RPMI8226 (cell line): ENCODE data around the gene ZBTB44.

Experiments
- DNase-seq: peaks from one replicate; pipeline ENCODE4 v3.0.0-alpha.2; 2015

Gene ZBTB44

GRCh38 chr11:130213143-130213978 lies 101.4 kb downstream of the ZBTB44 start:
- peak; percentile 46 for DNase-seq

DNA sequence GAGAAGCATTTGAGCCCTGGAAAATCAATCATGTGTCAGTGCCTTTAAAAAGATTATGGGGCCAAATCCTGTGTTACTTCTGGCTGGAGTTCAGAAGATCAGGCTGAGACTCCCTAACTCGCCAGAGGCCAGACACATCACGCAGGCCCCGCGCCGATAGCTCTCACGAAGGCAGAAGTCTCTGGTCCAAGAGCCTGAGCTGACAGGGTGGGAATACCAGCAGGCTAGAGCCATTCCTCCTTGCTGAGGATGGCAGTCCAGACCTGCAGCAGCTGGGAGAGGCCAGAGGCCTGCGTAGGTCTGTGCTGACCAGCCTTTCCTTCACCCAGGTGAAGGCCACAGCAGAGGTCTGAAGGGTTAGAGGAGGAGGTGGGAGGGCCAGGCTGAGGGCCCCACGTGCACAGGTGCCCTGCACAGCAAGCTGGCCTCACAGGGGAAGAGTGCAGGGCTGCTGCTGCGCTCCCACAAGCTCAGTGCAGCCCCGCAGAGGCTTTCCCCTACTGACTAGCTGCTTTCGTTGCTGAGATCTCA lies 102.2 kb downstream of the ZBTB44 start:
- no peak for DNase-seq

DNA sequence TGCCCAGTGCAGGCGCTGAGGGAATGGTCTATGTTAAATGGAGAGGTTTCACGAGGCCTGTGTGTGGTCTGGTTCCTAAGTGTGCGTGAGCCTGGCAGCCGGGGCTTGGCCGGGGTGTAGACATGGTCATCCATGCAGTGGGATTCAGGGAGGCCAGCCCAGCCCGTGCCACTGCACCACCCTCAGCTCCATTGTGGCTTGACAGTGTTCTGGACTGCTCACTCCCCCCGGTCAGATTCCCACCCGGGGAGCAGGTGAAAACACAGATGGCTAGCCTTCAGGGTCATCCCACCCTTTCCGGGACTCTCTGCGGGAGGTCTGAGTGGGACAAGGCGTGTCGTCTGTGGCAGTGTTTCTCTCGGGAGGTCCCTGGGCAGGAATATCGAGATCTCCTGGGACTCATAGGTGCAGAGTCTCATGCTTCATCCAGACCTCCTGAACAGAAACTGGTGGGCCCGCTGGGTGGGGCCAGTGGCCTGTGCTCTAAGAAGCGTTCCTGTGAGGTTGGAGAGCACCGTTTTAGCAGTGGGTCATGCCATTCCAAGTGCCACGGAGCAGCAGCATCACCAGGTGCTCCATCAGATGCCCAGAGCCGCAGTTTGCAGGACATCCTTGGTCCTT lies 102.8 kb downstream of the ZBTB44 start:
- no peak for DNase-seq

GRCh38 chr11:130211144-130211543 lies 103.6 kb downstream of the ZBTB44 start:
- DNase-seq: no peak

GRCh38 chr11:130209954-130210854 lies 104.5 kb downstream of the ZBTB44 start:
- DNase-seq: no peak

DNA sequence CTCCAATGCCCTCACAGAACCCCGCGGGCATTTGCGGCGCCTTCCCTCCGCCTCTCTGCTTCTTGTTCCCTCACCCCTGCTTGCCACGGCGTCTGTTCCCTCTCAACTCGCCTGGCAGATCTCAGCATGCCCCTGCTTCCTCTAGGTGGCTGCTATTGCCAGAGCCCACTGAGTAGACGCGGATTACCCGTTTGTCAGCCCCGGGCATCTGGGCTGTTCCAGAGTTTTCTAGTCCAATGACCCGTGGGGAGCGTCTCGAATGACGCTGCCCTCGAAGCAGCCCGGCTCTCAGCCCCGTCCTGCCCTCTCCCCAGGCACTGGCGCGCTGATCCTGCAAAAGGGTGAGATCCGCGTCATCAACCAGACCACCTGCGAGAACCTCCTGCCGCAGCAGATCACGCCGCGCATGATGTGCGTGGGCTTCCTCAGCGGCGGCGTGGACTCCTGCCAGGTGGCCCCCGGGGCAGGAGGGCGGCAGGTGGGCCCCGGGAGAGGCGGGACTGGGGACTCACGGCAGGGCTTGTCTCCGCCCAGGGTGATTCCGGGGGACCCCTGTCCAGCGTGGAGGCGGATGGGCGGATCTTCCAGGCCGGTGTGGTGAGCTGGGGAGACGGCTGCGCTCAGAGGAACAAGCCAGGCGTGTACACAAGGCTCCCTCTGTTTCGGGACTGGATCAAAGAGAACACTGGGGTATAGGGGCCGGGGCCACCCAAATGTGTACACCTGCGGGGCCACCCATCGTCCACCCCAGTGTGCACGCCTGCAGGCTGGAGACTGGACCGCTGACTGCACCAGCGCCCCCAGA lies 105.4 kb downstream of the ZBTB44 start:
- no peak for DNase-seq

- no peak for DNase-seq
These were observed 106.2 kb downstream of the ZBTB44 start for GRCh38 chr11:130208241-130209127.

GRCh38 chr11:130206141-130206540 lies 108.6 kb downstream of the ZBTB44 start:
- DNase-seq: no peak

DNA sequence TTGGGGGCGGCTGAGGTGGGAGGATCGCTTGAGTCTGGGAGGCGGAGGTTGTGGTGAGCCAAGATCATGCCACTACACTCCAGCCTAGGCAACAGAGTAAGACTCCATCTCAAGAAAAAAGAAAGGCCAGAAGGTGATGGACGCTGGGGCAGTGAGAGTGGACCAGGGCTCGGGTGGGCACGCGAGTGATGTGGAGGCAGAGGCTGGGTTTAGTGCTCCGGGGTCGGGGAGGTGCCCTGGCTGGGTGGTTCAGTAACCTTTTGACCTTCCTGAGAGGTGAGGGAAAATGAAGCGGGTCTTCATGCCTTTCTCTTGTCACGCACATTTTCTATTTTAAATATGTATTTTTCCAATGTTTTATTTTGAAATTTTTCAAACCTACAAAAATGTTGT lies 110.0 kb downstream of the ZBTB44 start:
- DNase-seq: no peak

DNA sequence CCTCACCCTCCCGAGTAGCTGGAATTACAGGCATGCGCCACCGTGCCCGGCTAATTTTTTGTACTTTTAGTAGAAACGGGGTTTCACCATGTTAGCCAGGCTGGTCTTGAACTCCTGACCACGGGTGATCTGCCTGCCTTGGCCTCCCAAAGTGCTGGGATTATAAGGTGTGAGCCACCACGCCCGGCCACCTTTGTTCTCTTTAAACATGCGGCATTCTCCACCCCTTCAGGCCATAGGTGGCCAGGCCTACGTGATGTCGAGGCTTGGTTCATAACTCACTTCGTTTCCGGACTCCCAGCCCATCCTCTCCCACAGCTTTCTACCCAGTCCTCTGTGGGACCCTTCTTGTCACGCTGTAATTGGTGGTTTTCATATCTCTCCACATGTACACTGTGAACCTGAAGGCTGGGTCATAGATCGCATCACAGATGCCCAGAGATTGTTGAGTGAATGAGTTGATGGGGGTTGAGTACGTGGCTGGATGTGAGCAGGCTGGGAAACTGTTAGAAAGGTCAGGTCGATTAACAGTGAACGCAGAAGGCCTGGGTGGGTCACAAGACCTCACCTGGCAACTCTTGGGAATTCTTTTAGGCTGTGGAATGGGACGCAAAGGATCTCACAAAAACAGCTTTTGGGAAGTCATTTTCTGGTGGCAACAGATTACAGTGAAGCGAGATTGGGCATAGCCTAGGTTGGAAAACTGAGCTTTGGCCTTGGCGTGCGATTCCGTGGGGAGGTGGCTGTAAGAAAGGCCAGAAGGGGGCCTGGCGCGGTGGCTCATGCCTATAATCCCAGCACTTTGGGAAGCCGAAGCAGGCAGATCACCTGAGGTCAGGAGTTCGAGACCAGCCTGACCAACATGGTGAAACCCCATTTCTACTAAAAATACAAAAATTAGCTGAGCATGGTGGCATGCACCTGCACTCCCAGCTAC lies 110.7 kb downstream of the ZBTB44 start:
- no peak for DNase-seq

- DNase-seq: no peak
These were observed 111.7 kb downstream of the ZBTB44 start for GRCh38 chr11:130202818-130203689.

GRCh38 chr11:130202009-130202817 lies 112.5 kb downstream of the ZBTB44 start:
- no peak for DNase-seq

- DNase-seq: no peak
These were observed 113.7 kb downstream of the ZBTB44 start for GRCh38 chr11:130201026-130201425.

GRCh38 chr11:130199792-130200191 lies 114.9 kb downstream of the ZBTB44 start:
- no peak for DNase-seq

- DNase-seq: no peak
These were observed 115.8 kb downstream of the ZBTB44 start for GRCh38 chr11:130198964-130199363.

DNA sequence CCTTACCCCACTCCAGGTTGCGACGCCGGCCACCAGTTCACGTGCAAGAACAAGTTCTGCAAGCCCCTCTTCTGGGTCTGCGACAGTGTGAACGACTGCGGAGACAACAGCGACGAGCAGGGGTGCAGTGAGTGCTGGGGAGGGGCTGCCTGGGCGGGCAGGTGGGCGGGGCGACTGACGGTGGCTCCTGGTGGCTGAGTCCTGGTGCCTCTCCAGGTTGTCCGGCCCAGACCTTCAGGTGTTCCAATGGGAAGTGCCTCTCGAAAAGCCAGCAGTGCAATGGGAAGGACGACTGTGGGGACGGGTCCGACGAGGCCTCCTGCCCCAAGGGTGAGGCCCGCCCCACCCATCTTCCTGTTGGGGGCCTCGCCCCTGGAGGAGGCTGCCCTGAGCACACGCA lies 116.4 kb downstream of the ZBTB44 start:
- no peak for DNase-seq

GRCh38 chr11:130197386-130198035 lies 117.2 kb downstream of the ZBTB44 start:
- no peak for DNase-seq
